Daoy (cell line): ENCODE data around the gene LIN28A. TPM values are rescaled to one million over a fixed set of nuclear protein-coding genes. Genes with fewer than 3 reads are reported as not detected.
A peak's percentile ranks its signal among the peaks of the same experiment; 100 is the strongest.

Experiments used
- DNase-seq: peaks from one replicate; pipeline ENCODE4 v3.0.0-alpha.2; 2015; ENCODE audit warnings: low read depth
- total RNA-seq: library from RNA; depleted of rRNA; stranded (reverse); fragments of >200 nt; shearing (Covaris generic); gene quantifications from 2 replicates; pipeline ENCODE4 v1.2.3, GENCODE V29; 2014

Gene LIN28A
- total RNA-seq, 1 experiment from 2014 or later = not detected

GRCh38 chr1:26434161-26434752 is 23.6 kb downstream of the LIN28A start:
- DNase-seq = peak; percentile 19

GRCh38 chr1:26438041-26438440 is 27.4 kb downstream of the LIN28A start:
- DNase-seq = no peak

- no peak for DNase-seq
Observed at GRCh38 chr1:26440259-26440658, 29.6 kb downstream of the LIN28A start.

GRCh38 chr1:26449868-26450267 is 39.3 kb downstream of the LIN28A start:
- no peak for DNase-seq

GRCh38 chr1:26450908-26451307 is 40.3 kb downstream of the LIN28A start:
- DNase-seq = no peak

GRCh38 chr1:26452459-26453183 is 42.0 kb downstream of the LIN28A start:
- no peak for DNase-seq

GRCh38 chr1:26459148-26459547 is 48.5 kb downstream of the LIN28A start:
- DNase-seq = no peak

- DNase-seq = no peak
Observed at GRCh38 chr1:26459573-26460031, 49.0 kb downstream of the LIN28A start.

- no peak for DNase-seq
Observed at GRCh38 chr1:26468911-26469310, 58.3 kb downstream of the LIN28A start.

GRCh38 chr1:26469558-26469957 is 58.9 kb downstream of the LIN28A start:
- DNase-seq = no peak

- no peak for DNase-seq
Observed at GRCh38 chr1:26470878-26471497, 60.4 kb downstream of the LIN28A start.

GRCh38 chr1:26471498-26472319 is 61.1 kb downstream of the LIN28A start:
- DNase-seq = peak; percentile 89

GRCh38 chr1:26472320-26472900 is 61.8 kb downstream of the LIN28A start, which contains the start of gene HMGN2:
Gene HMGN2, plus strand, starts transcription at chr1:26472440. Its CDS starts 173 bp downstream, at chr1:26472613.
- peak; percentile 93 for DNase-seq

- peak; percentile 94 for DNase-seq
Observed at GRCh38 chr1:26472901-26473845, 62.6 kb downstream of the LIN28A start.

- no peak for DNase-seq
Observed at GRCh38 chr1:26474818-26475217, 64.2 kb downstream of the LIN28A start.

- DNase-seq = no peak
Observed at GRCh38 chr1:26475989-26476388, 65.4 kb downstream of the LIN28A start.

GRCh38 chr1:26476958-26477357 is 66.3 kb downstream of the LIN28A start:
- DNase-seq = no peak

- DNase-seq = no peak
Observed at GRCh38 chr1:26477446-26478152, 67.0 kb downstream of the LIN28A start.

- DNase-seq = no peak
Observed at GRCh38 chr1:26478159-26478558, 67.5 kb downstream of the LIN28A start.

GRCh38 chr1:26478988-26479387 is 68.4 kb downstream of the LIN28A start:
- DNase-seq = no peak
